Measurements from ENCODE around the gene ZNF830.
A peak's percentile ranks its signal among the peaks of the same experiment; 100 is the strongest.
"Not testable (repeated sequence)": the region's sequence is repeated elsewhere in the genome, so short reads cannot be mapped to it uniquely, and the experiment has no call there.

ZNF830 gene, protein sequence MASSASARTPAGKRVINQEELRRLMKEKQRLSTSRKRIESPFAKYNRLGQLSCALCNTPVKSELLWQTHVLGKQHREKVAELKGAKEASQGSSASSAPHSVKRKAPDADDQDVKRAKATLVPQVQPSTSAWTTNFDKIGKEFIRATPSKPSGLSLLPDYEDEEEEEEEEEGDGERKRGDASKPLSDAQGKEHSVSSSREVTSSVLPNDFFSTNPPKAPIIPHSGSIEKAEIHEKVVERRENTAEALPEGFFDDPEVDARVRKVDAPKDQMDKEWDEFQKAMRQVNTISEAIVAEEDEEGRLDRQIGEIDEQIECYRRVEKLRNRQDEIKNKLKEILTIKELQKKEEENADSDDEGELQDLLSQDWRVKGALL

DNA sequence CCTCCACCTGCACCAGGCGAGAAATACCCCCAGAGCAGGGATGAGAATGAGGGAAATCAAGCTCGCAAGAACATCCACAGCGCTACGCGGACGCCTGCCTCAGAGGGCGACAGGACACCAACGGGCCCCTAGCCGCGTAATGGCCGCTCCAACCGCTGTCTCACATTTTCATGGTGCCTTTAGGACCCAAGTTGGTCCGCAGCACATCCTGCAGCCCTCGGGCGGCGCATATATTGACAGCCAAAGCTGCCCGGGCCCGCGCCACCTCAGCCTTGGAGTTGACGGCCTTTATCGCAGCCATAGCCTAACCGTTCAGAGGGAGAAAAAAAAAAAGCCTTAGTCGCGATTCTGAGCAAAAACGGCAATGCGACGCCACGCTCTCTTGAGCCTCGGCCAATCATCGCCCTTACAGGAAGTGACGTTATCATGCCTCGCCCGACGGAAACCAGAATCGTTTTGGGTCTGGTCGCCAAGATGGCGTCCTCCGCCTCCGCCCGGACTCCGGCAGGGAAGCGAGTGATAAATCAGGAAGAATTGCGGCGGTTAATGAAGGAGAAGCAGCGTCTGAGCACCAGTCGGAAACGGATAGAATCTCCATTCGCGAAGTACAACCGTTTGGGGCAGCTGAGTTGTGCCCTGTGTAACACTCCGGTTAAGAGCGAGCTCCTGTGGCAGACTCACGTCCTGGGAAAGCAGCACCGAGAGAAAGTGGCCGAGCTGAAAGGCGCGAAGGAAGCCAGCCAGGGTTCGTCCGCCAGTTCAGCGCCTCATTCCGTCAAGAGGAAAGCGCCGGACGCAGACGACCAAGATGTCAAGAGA lies at the start of gene ZNF830, which contains the start of gene CCT6B:
Gene ZNF830 (plus strand): TSS at position 448 of the 819 bp plus-strand sequence. CDS start 27 bp downstream, at position 475.
Gene CCT6B (minus strand): TSS at position 368 of the 819 bp plus-strand sequence. CDS start 67 bp downstream, at position 301.
- DNase-seq (ENCODE audit: low read depth, low spot score): peak; percentile 70
- H3K27ac ChIP-seq: peak within 1 kb of the TSS; percentile 75

DNA sequence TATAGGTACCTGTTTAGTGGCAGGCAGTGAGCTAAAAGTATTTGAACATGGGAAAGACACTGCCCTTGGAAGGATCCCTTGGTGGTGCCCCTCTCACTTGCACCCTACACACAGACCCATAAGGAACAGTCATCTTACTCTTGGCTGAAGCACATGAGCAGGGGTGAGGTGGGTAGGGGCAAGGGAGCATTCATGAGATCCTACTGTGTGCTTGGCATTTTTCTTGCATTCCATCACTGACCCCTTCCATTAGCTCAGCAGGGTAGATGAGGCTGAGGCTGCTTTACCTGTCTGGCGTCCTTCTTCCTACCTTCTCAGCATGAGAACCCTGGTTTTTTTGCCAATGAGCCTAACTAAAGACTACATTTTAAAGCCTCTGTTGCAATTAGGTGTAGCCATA lies 48.3 kb upstream of the ZNF830 start:
- no peak for DNase-seq (ENCODE audit: low read depth, low spot score)
- no peak overlapping the region for H3K27ac ChIP-seq

DNA sequence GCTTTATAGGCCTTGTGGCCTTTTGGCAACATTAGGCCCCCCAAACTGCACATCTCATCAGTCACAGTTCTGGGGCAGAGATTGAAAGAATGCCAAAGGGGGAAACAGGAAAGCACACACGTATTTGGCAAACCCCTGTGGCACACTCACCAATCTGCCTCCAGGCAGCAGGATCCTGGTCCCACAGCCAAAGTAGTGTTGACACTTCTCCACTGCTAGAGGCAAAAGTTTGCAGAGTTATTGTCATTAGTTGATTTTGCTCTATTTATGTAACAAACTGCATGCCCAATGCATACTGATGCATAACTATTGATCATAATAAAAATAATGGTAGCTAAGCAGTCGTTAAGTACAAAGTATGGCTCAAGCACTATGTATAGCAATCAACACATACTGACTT lies 45.2 kb upstream of the ZNF830 start:
- DNase-seq (ENCODE audit: low read depth, low spot score): no peak
- no peak overlapping the region for H3K27ac ChIP-seq

DNA sequence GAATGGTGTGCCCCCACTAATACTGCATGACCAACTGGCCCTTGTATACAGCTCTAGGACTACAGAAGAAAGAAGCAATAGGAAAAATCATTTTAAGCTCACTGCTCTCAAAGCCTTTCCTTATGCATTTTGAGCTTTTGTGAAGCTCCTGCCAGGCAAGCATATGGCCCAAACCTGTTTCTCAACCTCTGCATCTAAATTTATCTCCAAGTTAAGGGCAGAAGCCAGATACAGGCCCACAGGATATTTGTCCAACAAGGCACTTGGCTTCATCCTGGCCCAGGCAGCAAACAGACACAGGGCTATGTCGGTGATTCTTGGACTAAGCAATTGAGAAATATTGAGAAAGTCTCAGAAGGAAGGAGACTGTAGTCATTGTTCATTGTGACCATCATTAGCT lies 44.0 kb upstream of the ZNF830 start:
- H3K27ac ChIP-seq: no peak overlapping the region
- DNase-seq (ENCODE audit: low read depth, low spot score): no peak

DNA sequence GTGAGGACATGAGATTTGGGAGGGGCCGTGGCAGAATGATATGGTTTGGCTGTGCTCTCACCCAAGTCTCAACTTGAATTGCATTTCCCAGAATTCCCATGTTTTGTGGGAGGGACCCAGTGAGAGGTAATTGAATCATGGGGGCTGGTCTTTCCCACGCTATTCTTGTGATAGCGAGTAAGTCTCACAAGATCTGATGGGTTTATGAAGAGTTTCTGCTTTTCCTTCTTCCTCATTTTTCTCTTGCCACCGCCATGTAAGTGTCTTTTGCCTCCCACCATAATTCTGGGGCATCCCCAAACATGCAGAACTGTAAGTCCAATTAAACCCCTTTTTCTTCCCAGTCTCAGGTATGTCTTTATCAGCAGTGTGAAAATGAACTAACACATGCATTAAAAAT lies 40.7 kb upstream of the ZNF830 start:
- no peak for DNase-seq (ENCODE audit: low read depth, low spot score)
- H3K27ac ChIP-seq: no peak overlapping the region

DNA sequence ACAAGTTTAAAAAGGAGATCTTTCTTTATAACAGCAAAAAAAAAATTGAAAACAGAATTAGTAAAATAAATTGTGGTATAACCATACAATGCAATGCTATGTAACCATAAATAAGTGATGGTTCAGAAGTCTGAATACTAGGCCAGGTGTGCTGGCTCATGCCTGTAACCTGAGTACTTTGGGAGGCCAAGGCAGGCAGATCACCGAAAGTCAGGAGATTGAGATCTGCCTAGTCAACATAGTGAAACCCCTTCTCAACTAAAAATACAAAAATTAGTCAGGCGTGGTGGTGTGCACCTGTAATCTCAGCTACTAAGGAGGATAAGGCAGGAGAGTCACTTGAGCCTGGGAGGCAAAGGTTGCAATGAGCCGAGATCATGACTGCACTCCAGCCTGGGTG lies 34.7 kb upstream of the ZNF830 start:
- H3K27ac ChIP-seq: no peak overlapping the region
- no peak for DNase-seq (ENCODE audit: low read depth, low spot score)

DNA sequence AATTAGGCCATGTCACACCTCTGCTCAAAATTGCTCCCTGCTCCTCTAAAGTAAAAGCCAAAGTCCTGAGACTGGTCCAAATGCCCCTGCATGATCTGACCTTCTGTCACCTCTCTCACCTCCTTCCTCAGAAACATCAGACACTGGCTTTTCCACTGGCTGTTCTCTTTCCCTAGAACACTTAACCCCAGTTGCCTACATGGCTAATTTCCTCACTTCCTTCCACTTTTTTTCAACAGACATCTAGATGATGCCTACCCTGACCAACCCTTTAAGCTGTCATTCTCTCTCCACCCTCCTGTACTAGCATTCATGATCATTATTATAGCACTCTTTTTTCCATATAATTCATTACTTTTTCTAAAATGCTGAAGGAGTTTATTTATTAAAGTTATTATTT lies 31.1 kb upstream of the ZNF830 start:
- H3K27ac ChIP-seq: no peak overlapping the region
- DNase-seq (ENCODE audit: low read depth, low spot score): no peak

DNA sequence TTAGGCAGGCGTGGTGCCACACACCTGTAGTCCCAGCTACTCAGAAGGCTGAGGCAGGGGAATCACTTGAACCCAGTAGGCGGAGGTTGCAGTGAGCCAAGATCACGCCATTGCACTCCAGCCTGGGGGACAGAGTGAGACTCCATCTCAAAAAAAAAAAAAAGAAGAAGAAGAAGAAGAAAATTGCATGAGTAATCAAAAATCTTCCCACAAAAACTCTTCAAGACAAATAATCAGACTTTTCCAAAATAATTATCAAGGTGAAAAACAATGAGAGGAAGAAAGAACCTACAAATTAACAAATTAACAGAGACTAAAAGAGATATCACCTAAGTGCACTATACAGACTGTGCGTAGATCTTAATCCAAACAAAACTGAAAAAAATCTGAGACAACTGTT lies 10.6 kb upstream of the ZNF830 start:
- not testable (repeated sequence) for DNase-seq (ENCODE audit: low read depth, low spot score); H3K27ac ChIP-seq

DNA sequence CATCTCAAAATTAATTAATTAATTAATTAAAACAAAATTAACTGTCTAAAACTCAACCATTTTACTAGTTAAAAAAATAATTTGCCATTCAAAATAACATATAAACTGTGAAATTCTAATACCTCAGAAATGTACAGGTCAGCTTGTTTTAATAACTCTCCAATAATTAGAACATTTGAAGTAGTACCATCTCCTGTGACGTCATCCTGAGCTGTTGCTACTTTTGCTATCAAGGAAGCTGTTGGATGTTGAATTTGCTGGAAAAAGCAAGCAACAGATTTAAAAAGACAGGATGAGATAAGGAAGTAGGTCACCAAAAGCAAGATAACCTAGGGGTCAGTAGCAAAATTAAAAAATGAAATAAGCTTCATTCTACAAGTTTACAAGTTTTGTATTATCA lies 2.9 kb upstream of the ZNF830 start:
- no peak for DNase-seq (ENCODE audit: low read depth, low spot score)
- H3K27ac ChIP-seq: no peak overlapping the region

DNA sequence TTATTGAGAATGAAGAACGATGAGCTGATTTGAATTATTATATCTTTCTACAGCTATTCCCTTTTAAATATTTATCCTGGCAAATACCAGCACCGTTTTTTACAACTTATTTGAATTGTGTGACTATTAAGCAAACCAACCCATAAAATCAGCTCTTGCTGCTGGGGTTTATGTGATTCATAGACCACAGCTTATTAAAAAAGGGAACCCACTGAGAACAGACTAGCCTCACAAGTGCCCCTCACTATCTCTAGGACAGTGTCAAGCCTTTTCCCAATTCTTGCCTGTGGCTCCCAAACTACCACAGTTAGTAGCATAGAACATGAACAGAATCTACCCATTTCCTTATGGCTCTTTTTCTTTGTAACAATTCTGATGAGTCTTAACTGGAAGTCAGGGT lies 12.8 kb downstream of the ZNF830 start:
- no peak overlapping the region for H3K27ac ChIP-seq
- DNase-seq (ENCODE audit: low read depth, low spot score): no peak

DNA sequence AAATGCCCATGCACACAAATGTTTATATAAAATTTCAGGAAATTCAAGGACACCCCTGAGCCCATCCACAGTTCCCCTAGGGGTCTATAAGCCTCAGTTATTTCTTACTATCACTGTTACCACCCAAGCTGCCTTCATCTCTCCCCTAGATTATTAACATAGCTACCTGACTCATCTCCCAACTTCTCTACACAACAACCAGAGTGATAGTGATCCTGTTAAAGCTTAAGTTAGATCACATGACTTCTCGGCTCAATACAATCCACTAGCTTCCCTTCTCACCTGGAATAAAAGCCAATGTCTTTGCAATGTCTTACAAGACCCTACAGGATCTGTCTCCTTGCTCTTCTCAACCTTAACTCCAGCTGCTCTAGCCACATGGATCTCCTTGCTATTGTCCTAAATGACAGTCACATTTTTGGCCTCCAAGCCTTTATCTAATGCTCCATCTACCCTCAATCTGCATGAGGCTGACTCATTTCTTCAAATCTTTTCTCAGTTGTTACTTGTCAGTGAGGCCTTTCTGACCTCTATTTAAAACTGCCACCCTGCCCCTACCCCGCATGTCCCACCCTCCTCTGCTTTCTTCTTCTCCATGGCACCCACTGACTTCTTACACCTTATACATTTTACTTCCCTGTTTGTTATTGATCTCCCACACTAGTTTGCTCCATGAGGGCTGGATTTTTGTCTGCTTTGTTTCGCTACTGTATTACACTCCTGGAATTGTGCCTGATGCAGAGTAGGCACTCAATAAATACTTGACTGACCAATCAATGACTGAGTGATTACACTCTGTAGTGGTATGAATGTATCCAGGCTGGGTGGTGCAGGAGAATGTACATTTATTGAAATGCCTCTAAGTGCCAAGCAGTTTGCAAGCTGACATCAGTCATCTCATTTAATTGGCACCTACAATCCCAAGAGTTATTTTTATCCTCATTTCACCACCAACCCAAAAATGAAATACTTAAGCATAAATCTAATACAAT lies 13.8 kb downstream of the ZNF830 start:
- DNase-seq (ENCODE audit: low read depth, low spot score): no peak
- no peak overlapping the region for H3K27ac ChIP-seq

DNA sequence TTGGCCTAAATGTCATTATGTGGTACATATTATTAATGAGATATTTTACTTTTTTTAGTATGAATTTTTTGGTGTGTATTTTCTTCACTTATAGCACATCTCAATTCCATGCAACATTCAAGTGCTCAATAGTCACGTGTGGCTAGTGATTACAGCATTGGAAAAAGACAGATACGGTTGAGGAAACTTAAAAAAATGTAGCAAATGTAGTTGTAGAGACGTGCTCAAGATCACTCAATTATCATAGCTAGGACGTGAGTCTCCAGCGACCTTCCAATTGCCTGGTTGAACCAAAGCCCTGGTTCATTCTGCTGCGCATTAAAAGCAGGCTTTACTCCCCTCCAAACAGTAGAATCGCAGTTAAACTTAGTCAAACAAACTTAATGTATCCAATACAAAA lies 17.8 kb downstream of the ZNF830 start:
- no peak overlapping the region for H3K27ac ChIP-seq
- DNase-seq (ENCODE audit: low read depth, low spot score): no peak

DNA sequence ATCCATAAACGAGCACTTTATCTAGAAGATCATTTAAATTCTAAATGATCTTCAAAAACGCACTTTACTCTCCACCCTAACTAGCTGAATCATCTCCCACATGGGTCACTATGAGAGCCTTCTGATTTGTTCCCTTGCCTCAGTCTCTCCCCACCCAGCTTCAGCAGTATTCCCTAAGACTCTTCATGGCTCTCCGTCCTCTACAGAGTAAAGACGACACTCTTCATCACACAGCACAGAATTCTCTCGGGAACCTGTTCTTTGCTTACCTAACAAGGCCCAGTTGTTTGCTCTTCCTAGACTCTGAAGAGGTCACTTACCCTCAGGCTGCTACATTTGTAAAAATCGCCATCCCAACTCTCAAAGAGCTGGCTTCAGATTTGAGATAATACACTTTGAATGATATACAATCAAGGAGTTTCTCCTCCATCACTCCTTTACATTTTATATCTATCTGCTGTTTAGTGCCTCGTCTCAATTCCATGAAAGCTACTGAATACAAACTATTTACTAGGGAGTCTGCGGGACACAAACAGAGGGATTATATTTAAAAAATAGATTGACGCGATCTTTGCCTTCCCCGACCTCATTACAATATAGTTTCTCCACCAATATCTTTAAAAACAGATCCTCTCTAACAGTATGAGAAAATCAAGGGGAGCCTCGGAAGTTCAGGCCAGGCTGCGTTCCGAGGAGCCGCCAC lies 18.5 kb downstream of the ZNF830 start:
- peak overlapping the region; percentile 86 for H3K27ac ChIP-seq
- no peak for DNase-seq (ENCODE audit: low read depth, low spot score)

DNA sequence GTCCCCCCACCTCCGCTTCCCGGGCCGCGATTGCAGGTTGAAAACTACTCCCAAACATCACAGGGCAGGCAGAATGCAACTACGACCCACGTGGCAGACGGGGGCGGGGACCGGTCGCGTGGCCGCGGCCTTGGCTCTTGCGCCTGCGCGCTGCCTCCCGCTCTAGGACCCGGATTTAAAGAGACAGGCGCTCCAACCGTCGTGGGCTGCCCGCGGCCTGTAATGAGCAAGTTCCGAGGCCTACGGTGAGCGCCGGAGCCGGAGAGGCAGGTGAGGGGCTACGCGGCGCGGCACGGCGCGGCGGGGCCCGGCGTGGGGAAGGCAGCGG lies 19.0 kb downstream of the ZNF830 start, which contains the start of gene LIG3:
Gene LIG3 (plus strand): TSS at position 160 of the 328 bp plus-strand sequence. CDS start 2,494 bp downstream, outside the sequence.
- peak within 1 kb of the TSS; percentile 86 for H3K27ac ChIP-seq
- DNase-seq (ENCODE audit: low read depth, low spot score): peak; percentile 57

DNA sequence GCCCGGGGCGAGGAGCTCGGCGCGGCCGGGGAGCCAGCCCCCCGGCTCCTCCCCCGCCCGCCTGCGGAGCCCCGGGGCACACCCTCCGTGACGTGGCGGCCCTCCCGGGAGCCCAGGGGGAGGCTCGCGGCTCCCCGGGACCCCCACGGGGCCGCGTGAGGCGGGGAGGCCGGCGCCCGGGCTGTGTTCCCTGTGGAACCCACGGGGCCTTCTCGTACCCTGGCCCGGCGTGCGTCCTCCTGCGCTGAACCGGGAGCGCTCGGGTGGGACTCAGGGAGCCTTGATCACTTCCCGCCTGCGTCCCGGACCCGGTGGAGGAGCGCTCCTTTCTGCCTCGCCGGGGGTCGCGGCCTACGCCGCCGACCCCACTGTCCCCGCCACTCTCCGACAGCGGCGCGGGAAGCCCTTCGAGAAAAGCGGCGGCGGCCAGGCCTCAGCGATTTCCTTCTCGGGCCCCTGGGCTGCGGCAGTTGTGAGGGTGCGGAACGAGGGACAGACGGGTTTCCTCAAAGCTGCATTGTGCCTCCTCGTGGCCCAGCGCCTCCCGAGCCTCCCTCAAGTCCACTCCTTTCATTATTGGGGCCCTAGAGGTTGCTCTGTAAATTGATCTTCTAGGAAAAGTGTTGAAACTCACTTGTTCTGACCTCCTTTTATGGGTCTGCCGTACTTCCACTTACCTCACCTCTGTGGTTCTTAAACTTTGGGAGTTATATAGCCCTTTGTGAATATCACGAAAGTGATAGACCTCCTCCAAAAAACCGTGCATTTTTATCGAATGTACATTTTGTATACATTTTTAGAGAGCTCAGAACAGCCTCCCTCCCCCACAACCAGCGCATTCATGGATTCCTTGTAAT lies 19.6 kb downstream of the ZNF830 start:
- peak overlapping the region; percentile 86 for H3K27ac ChIP-seq
- peak; percentile 29 for DNase-seq (ENCODE audit: low read depth, low spot score)

DNA sequence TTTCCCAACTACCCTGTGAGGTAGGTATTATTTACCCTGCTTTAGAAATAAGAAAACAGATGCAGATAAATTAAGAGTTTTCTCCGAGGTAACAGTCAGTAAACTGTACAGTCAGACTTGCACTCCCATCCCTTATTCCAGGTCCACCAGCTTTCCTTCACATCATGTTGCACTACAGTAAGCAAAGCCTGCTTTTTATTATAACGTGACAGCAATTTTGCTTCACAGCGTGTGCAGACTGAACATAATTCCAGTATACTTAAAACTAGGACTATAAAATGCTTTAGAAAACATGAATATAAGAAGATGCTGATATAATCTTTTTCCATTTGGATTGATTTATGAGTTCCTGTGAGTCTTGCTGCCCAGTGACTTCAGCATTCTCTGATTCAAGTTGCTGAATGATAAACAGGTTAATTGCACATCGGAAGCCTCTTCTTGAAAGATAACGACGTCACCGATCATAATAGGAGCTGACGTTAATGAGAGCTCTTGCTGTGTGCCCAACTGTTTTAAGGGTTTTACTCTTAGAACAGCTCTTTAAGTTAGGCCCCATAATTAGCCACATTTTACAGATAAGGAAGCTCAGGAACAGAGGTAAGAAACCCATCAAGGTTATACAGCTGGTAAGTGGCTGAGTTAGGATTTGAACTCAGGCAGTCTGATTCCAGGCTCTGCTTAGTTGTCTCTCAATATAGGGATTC lies 20.4 kb downstream of the ZNF830 start:
- peak overlapping the region; percentile 86 for H3K27ac ChIP-seq
- no peak for DNase-seq (ENCODE audit: low read depth, low spot score)

DNA sequence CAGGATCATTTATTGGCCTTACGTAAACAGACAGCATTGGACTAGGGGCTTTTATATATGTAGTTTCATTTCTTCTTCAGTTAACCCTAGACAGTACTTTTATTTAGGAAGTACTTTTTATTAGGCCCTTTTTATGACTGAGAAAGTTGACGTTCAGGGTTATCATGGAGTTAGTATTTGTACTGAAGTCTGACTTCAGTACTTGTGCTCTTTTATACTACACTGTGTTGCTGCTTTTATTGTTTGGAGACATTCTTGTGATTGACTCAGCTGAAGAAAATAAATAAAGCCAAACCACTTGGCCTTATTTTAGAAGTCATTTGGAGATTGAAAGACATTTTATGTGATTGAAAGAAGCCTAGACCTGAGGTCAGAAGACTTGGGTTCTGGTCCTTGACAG lies 25.9 kb downstream of the ZNF830 start:
- no peak overlapping the region for H3K27ac ChIP-seq
- DNase-seq (ENCODE audit: low read depth, low spot score): no peak

DNA sequence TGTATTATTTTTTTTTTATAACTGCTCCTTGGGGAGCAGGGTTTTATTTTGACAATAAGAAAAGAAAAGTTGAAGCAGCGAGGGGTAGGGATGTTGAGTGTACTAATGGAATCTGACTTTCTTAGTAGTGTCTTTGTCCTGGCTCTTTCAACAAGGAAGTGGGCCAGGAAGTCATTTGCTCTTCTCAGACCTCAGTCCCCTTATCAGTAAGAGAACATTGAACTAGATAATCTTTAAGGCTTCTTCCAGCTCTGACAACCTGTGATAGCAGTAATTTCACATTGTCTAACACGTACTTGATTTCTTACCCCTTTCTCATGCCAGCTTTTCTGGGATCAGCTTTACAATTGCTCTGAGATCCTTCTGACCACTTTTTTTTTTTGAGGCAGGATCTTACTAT lies 27.3 kb downstream of the ZNF830 start:
- no peak for DNase-seq (ENCODE audit: low read depth, low spot score)
- no peak overlapping the region for H3K27ac ChIP-seq
